B cell (primary cell): ENCODE results near the gene LYPD5. TPM values are rescaled to one million over a fixed set of nuclear protein-coding genes. Genes with fewer than 3 reads are reported as not detected.

Source experiments
- ATAC-seq: fragments of 200-7000 bp; cut with Tn5 transposase; one replicate; pipeline ENCODE4 v1.10.0; 2021; ENCODE audit warnings: low read depth, mild to moderate bottlenecking, moderate number of reproducible peaks, moderate library complexity
- CTCF ChIA-PET: fragments of 350-600 bp; sonication (Branson Sonifier 250); formaldehyde crosslinking; loops from one replicate; lab custom pipeline; 2021; ENCODE audit warnings: antibody characterized with exemption, inconsistent platforms; lab: Charles Lee
- POLR2A ChIA-PET: fragments of 350-600 bp; sonication (Branson Sonifier 250); formaldehyde crosslinking; loops from one replicate; lab custom pipeline; 2021; ENCODE audit warnings: antibody characterized with exemption; lab: Charles Lee
- DNase-seq: peaks from one replicate; pipeline ENCODE4 v3.0.0; 2013
- H2AFZ ChIP-seq: 2 replicates; pipeline ENCODE4 v1.6.1; 2012; ENCODE audit warnings: mild to moderate bottlenecking, low read depth, low read length; ENCODE audit not compliant: insufficient read depth, poor library complexity, severe bottlenecking
- H3K27ac ChIP-seq, 2 donors: 1 replicate in 1 of 2; 2 replicates in 1 of 2; pipeline ENCODE4 v1.5.1; 2012 to 2013; ENCODE audit warnings: low read length in 2 of 2, mild to moderate bottlenecking in 2 of 2, moderate library complexity in 1 of 2
- H3K27me3 ChIP-seq, 4 experiments: fragments of 200-600 bp in 1 of 4; sonication (generic) in 1 of 4; replicated peaks in 1 of 4; 1 replicate in 2 of 4; 2 replicates in 2 of 4; pipeline versions ENCODE4 v1.6.1 to v1.7.0; 2013 to 2016; ENCODE audit warnings: low read length in 3 of 4, mild to moderate bottlenecking in 2 of 4, mixed read lengths in 1 of 4, moderate library complexity in 1 of 4; ENCODE audit not compliant: insufficient read depth in 4 of 4, control insufficient read depth in 3 of 4; ENCODE audit errors: control extremely low read depth in 1 of 4
- H3K36me3 ChIP-seq, 2 experiments: replicated peaks in 1 of 2; 1 replicate in 1 of 2; 2 replicates in 1 of 2; pipeline versions ENCODE4 v1.6.1 to v1.7.1; 2013; ENCODE audit warnings: low read length in 1 of 2; ENCODE audit not compliant: insufficient read depth in 2 of 2, control insufficient read depth in 1 of 2; ENCODE audit errors: control extremely low read depth in 1 of 2, extremely low read depth in 1 of 2
- H3K4me1 ChIP-seq, 2 donors: fragments of 200-600 bp in 1 of 2; sonication (generic) in 1 of 2; 1 replicate in 1 of 2; 2 replicates in 1 of 2; pipeline versions ENCODE4 v1.5.1 to v1.6.1; 2013 to 2017; ENCODE audit warnings: low read length in 2 of 2; ENCODE audit not compliant: control insufficient read depth in 2 of 2, insufficient read depth in 2 of 2
- H3K4me2 ChIP-seq: replicated peaks from 2 replicates; pipeline ENCODE3; 2012; ENCODE audit warnings: mild to moderate bottlenecking, low read depth, low read length; ENCODE audit not compliant: poor library complexity, severe bottlenecking
- H3K4me3 ChIP-seq, 5 experiments: fragments of 200-600 bp in 1 of 5; sonication (generic) in 1 of 5; 1 replicate in 3 of 5; 2 replicates in 2 of 5; pipeline versions ENCODE4 v1.5.1 to v1.7.0; 2011 to 2016; ENCODE audit warnings: low read length in 4 of 5, mild to moderate bottlenecking in 4 of 5, low read depth in 2 of 5, control low read depth in 1 of 5, moderate library complexity in 1 of 5; ENCODE audit not compliant: insufficient read depth in 1 of 5; ENCODE audit errors: control extremely low read depth in 1 of 5, extremely low read depth in 1 of 5
- H3K79me2 ChIP-seq: fragments of 200-600 bp; sonication (generic); one replicate; pipeline ENCODE4 v1.6.0; 2016; ENCODE audit warnings: low read length; ENCODE audit not compliant: control insufficient read depth, insufficient read depth
- H3K9ac ChIP-seq: fragments of 200-600 bp; sonication (generic); 2 replicates; pipeline ENCODE4 v1.6.1; 2017; ENCODE audit warnings: mild to moderate bottlenecking, low read length, moderate library complexity
- H3K9me3 ChIP-seq, 3 donors: one replicate each; pipeline versions ENCODE4 v1.6.1 to v1.7.1; 2013; ENCODE audit warnings: low read length in 2 of 3; ENCODE audit not compliant: control insufficient read depth in 2 of 3, insufficient read depth in 1 of 3; ENCODE audit errors: control extremely low read depth in 1 of 3
- H4K20me1 ChIP-seq: 2 replicates; pipeline ENCODE4 v1.6.0; 2012; ENCODE audit warnings: mild to moderate bottlenecking, low read length; ENCODE audit not compliant: insufficient read depth, control insufficient read depth, poor library complexity, severe bottlenecking
- H3K27ac Mint-ChIP-seq: one replicate; pipeline ENCODE4 v1.8.0; 2021; ENCODE audit warnings: mixed read lengths
- H3K27me3 Mint-ChIP-seq: one replicate; pipeline ENCODE4 v1.8.0; 2021; ENCODE audit warnings: mixed read lengths
- H3K4me1 Mint-ChIP-seq: one replicate; pipeline ENCODE4 v1.8.0; 2021; ENCODE audit warnings: mixed read lengths
- H3K4me3 Mint-ChIP-seq: one replicate; pipeline ENCODE4 v1.8.0; 2021; ENCODE audit warnings: mixed read lengths
- H3K9me3 Mint-ChIP-seq: one replicate; pipeline ENCODE4 v1.8.0; 2022; ENCODE audit warnings: mixed read lengths; ENCODE audit not compliant: insufficient read depth
- EZH2 ChIP-seq: IDR thresholded peaks from 2 replicates; pipeline ENCODE4 v1.6.1; 2012; ENCODE audit warnings: borderline replicate concordance, low read depth, mild to moderate bottlenecking, moderate library complexity, low read length; ENCODE audit not compliant: insufficient read depth, poor library complexity, severe bottlenecking
- WGBS: methylation state at CpG from one replicate; pipeline ENCODE4 v1.1.5; 2013; ENCODE audit warnings: missing lambda C conversion rate; ENCODE audit not compliant: insufficient coverage; 5-methylcytosine and 5-hydroxymethylcytosine counted together
- intact Hi-C: fragments of 100-400 bp; cut with micrococcal nuclease; formaldehyde crosslinking; loops from one replicate; pipeline ENCODE4 v1.10.0; 2022
- polyA plus RNA-seq: library from polyadenylated mRNA; depleted of rRNA; stranded (reverse); fragments of >200 nt; gene quantifications from 2 replicates; pipeline ENCODE4 v1.2.3, GENCODE V29; 2012
- total RNA-seq, 2 donors: library from RNA; stranded (reverse); fragments of 120-200 nt in 1 of 2; gene quantifications; 1 replicate in 1 of 2; 2 replicates in 1 of 2; pipeline versions ENCODE4 v1.2.3 to v1.2.4, GENCODE V29; 2013 to 2022
- TF ChIP-seq, protein P1 (sequence below): fragments of 200-600 bp; IDR thresholded peaks from one replicate; pipeline ENCODE4 v1.8.0; 2022; ENCODE audit warnings: antibody characterized with exemption, mild to moderate bottlenecking

Gene LYPD5
- total and polyA plus RNA-seq, 2 donors (not counting 1 experiment from before 2014, with no cell fraction given), result 0.46 TPM; not detected in 1

DNA sequence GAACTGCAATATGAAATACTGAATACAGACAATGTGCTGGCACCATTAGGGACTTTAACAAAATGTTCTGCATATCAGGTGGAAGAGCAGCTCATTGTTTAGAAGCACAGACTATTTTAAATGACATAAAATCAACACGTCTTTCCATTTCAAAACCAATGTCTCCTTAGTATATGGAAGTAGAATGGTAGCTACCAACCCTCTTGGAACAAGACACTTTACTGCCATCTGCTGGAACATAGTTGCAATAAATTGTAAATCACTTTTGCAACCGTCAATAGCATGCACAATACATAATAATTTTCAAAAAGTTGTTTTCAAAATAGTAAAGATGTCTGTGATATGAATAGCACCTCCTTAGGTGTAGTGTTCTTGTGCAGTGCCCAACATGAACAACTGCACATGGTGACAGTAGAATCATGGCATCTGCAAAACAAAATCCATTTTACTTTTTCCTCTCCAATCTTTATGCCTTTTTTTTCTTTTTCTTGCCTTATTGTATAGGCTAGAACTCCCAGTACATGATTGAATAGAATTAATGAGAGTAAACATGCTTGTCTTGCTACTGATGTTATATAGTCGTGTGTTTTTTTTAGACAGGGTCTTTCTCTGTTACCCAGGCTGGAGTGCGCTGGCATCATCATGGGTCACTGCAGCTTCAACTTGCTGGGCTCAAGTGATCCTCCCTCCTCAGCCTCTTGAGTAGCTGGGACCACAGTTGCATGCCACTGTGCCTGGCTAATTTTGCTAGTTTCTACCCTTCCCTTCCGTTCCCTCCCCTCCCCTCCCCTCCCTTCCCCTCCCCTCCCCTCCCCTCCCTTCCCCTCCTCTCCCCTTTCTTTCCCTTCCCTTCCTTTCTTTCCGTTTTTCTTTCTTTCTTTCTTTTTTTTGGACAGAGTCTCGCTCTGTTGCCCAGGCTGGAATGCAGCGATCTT lies 7.8 kb upstream of the LYPD5 start:
- intact Hi-C loops, result loop anchor here (5.0 kb wide), 1 partner anchor 363 kb away; no protein-coding TSS in a partner anchor
- Histone ChIP-seq H3K4me2 (no peak overlapping the region), H3K36me3 (no peaks in the 10 kb centered on the region), H3K9me3 (peaks cover 0 to 1% (median 0%) of the 10 kb centered on the region in 3 donors), H3K4me3 (no peak overlapping the region), H3K27ac (no peak overlapping the region), H2AFZ (no peak overlapping the region), H3K4me1 (no peaks in the 10 kb centered on the region), H3K79me2 (no peaks in the 10 kb centered on the region), H4K20me1 (no peaks in the 10 kb centered on the region), H3K9ac (no peak overlapping the region), H3K27me3 (peaks cover 0 to 6% (median 1%) of the 10 kb centered on the region in 4 experiments)
- Mint-ChIP-seq H3K9me3 (no peaks in the 10 kb centered on the region), H3K4me3 (no peak overlapping the region), H3K27me3 (peaks cover 37% of the 10 kb centered on the region), H3K27ac (no peak overlapping the region), H3K4me1 (no peaks in the 10 kb centered on the region)
- DNase-seq (peak; percentile 70), ATAC-seq (peak; percentile 39)
- 82% methylated on average over 4 of the region's 8 CpGs for WGBS
- ChIA-PET POLR2A (interaction anchor here (0.5 to 0.6 kb wide), 2 partner anchors 29 to 206 kb away, joined by 3 to 4 read pairs; partner anchors contain the start of gene KCNN4), CTCF (interaction anchor here (0.6 to 10.4 kb wide), 27 partner anchors 11 to 377 kb away, joined by 3 to 96 read pairs (median 5); partner anchors contain the start of genes KCNN4, PINLYP, SMG9 and XRCC1)
- no peak for TF ChIP-seq EZH2
- TF ChIP-seq, protein P1, sequence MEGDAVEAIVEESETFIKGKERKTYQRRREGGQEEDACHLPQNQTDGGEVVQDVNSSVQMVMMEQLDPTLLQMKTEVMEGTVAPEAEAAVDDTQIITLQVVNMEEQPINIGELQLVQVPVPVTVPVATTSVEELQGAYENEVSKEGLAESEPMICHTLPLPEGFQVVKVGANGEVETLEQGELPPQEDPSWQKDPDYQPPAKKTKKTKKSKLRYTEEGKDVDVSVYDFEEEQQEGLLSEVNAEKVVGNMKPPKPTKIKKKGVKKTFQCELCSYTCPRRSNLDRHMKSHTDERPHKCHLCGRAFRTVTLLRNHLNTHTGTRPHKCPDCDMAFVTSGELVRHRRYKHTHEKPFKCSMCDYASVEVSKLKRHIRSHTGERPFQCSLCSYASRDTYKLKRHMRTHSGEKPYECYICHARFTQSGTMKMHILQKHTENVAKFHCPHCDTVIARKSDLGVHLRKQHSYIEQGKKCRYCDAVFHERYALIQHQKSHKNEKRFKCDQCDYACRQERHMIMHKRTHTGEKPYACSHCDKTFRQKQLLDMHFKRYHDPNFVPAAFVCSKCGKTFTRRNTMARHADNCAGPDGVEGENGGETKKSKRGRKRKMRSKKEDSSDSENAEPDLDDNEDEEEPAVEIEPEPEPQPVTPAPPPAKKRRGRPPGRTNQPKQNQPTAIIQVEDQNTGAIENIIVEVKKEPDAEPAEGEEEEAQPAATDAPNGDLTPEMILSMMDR, result peak; percentile 83

DNA sequence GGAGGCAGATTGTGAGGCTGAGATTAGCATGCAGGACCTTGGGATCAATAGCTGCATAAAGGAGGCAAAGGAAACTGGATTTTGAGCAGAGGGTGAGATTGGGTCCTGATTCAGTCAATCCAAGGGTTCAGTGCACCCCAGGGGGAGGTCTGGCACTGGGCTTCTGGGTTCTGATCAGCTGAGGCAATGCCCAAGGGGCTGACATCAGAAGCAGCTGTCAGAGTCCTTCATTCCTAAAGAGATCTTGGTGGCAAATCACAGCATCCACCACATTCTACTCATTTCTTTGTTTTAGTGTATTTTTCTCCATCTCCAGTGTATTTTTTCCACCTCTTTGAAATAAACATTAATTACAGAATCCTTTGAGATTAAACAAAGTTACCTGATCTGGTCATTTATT lies 5.4 kb upstream of the LYPD5 start:
- peaks cover 34% of the 10 kb centered on the region for H3K27me3 Mint-ChIP-seq

More for the DNA sequence above, 5.4 kb upstream of the LYPD5 start:
- TF ChIP-seq, protein P1, result no peak
- TF ChIP-seq EZH2, result no peak
- ChIA-PET POLR2A (no interaction called here), CTCF (interaction anchor here (10.4 kb wide), 1 partner anchor 63 kb away, joined by 96 read pairs; no protein-coding TSS in a partner anchor)
- Histone ChIP-seq H3K27ac (no peak overlapping the region), H3K79me2 (no peaks in the 10 kb centered on the region), H3K27me3 (peaks cover 0 to 6% (median 1%) of the 10 kb centered on the region in 4 experiments), H3K9me3 (peaks cover 0 to 1% (median 0%) of the 10 kb centered on the region in 3 donors), H2AFZ (no peak overlapping the region), H3K9ac (no peak overlapping the region), H3K36me3 (no peaks in the 10 kb centered on the region), H3K4me1 (no peaks in the 10 kb centered on the region), H3K4me3 (no peak overlapping the region), H3K4me2 (no peak overlapping the region), H4K20me1 (no peaks in the 10 kb centered on the region)
- ATAC-seq, result no peak
- DNase-seq, result no peak
- Mint-ChIP-seq H3K9me3 (no peaks in the 10 kb centered on the region), H3K4me1 (no peaks in the 10 kb centered on the region), H3K27ac (no peak overlapping the region), H3K4me3 (no peak overlapping the region)
- intact Hi-C loops, result no loop called here
